Adrenal gland (tissue), 12 donors: ENCODE data around the gene CACNA1B. TPM values are rescaled to one million over a fixed set of nuclear protein-coding genes. Genes with fewer than 3 reads are reported as not detected.

ENCODE experiments used
- DNase-seq, 7 donors: peaks; one replicate each; pipeline ENCODE4 v3.0.0-alpha.2; 2019 to 2020
- H3K27ac ChIP-seq, 5 donors: fragments of 200-600 bp; sonication (generic) in 4 of 5; 1 replicate in 3 of 5; 2 replicates in 2 of 5; pipeline versions ENCODE4 v1.5.1 to v1.8.0; 2016 to 2020; ENCODE audit warnings: mild to moderate bottlenecking in 1 of 5
- H3K27me3 ChIP-seq: fragments of 200-600 bp; 2 replicates; pipeline ENCODE4 v1.8.0; 2021
- H3K36me3 ChIP-seq, 2 donors: fragments of 200-600 bp; replicated peaks in 1 of 2; 1 replicate in 1 of 2; 2 replicates in 1 of 2; pipeline versions ENCODE4 v1.5.1 to v1.8.0; 2018 to 2022
- H3K4me1 ChIP-seq, 2 donors: fragments of 200-600 bp; replicated peaks in 1 of 2; 1 replicate in 1 of 2; 2 replicates in 1 of 2; pipeline versions ENCODE4 v1.5.1 to v1.8.0; 2018 to 2021
- H3K4me3 ChIP-seq, 4 donors: fragments of 200-600 bp; sonication (generic) in 3 of 4; one replicate each; pipeline ENCODE4 v1.5.1; 2016 to 2018
- H3K9me3 ChIP-seq, 3 donors: fragments of 200-600 bp; sonication (generic) in 1 of 3; replicated peaks in 1 of 3; 1 replicate in 2 of 3; 2 replicates in 1 of 3; pipeline versions ENCODE4 v1.5.1 to v1.8.0; 2016 to 2021
- POLR2A ChIP-seq, 2 donors: fragments of 450-650 bp; IDR thresholded peaks; one replicate each; pipeline ENCODE4 v1.6.1; 2017; ENCODE audit warnings: antibody characterized with exemption in 2 of 2, mild to moderate bottlenecking in 2 of 2, moderate library complexity in 1 of 2
- WGBS, 4 donors: extraction: QIAGEN DNeasy Blood & Tissue Kit in 2 of 4; methylation state at CpG; one replicate each; pipeline versions ENCODE4 v1.1.5 to v1.1.7; 2013 to 2017; 5-methylcytosine and 5-hydroxymethylcytosine counted together
- intact Hi-C, 2 donors: fragments of 100-400 bp; cut with DNase I; formaldehyde crosslinking; loops; one replicate each; pipeline versions ENCODE4 v1.14.1 to v1.15.0; 2022 to 2023
- polyA plus RNA-seq, 3 donors: library from polyadenylated mRNA; stranded (reverse); fragments of 200-250 nt in 2 of 3; fragments of 350-450 nt in 1 of 3; fragmentation: Illumina TruSeq in 1 of 3; extraction: RNeasy Lipid Tissue Mini Kit (QIAGEN cat#74804) in 1 of 3; gene quantifications; one replicate each; pipeline ENCODE4 v1.2.3, GENCODE V29; 2013 to 2014
- total RNA-seq, 9 donors: library from RNA; depleted of rRNA in 4 of 9; stranded (reverse); fragments of >200 nt in 4 of 9; fragments of 120-200 nt in 1 of 9; fragmentation: NEBNext Ultra II Directional in 1 of 9; extraction: Animal tissue kit (Norgen Biotek cat#: 25700) in 1 of 9; gene quantifications; one replicate each; pipeline versions ENCODE4 v1.1.0 to v1.2.4, GENCODE V29; 2013 to 2023
- TF ChIP-seq, protein P1 (sequence below), 6 experiments: fragments of 450-650 bp in 4 of 6; fragments of 200-600 bp in 2 of 6; sonication (generic) in 1 of 6; IDR thresholded peaks; 1 replicate in 5 of 6; 2 replicates in 1 of 6; pipeline versions ENCODE4 v1.5.1 to v1.8.0; 2016 to 2021; ENCODE audit warnings: antibody characterized with exemption in 6 of 6, mild to moderate bottlenecking in 2 of 6, moderate library complexity in 1 of 6
- donor health status: healthy with polysubstance abuse.
- donor health status: Bipolar disorder and iron deficiency.
- donor health status: DM: yes; HTN: yes; CAD: no.
- donor health status: DM: no; HTN: no; CAD: no.
- donor health status: DM: no; HTN: no; CAD: no.
- donor health status: DM: yes; HTN: yes; CAD: no.

CACNA1B gene
- total and polyA plus RNA-seq, 12 donors = 0.04 to 4.9 (median 1.1) TPM; not detected in 1

DNA sequence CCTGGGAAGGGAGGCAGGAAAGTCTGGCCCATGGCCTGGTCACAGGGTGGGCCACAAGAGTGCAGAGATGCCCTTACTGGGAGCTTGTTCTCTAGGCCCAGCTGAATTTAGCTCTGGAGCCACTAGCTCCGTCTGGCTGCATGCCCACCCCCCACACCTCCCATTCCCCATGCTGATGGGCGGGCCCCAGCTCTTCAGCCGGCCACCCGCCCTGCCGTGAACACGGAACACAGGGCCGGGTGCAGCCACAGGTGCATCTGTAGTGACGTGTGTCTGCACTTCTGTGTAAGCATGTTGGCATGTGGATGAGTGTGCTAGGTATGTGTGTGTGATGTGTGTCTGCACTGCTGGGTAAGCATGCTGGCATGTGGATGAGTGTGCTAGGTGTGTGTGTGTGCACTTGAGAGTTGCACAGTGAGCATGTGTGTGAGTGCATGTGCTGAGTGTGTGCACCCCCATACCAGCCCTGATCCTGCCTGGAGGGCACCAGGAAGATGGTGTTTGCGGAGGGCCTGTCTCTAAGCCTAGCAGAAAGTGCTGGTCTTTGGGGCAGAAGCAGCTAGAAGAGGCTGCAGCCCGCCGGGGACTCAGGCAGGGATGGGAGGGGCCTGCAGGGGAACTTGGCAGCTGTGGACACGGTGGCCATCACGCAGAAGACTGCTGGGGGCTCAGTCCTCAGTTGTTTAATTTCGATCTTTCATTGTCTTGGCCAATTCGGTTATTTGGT is 136.4 kb downstream of the CACNA1B start:
- Histone ChIP-seq H3K4me1 (no peaks in the 10 kb centered on the region), H3K4me3 (no peak overlapping the region), H3K36me3 (no peaks in the 10 kb centered on the region), H3K27ac (no peak overlapping the region), H3K27me3 (no peaks in the 10 kb centered on the region), H3K9me3 (no peaks in the 10 kb centered on the region)
- peak in 1 of 7 donors; percentile 35 for DNase-seq
- 73 to 82% (median 78%) methylated on average over 12 to 15 of the region's 15 CpGs for WGBS, 4 donors
- no peak for TF ChIP-seq POLR2A (IDR thresholded peaks at IDR 0.05)
- TF ChIP-seq, protein P1, sequence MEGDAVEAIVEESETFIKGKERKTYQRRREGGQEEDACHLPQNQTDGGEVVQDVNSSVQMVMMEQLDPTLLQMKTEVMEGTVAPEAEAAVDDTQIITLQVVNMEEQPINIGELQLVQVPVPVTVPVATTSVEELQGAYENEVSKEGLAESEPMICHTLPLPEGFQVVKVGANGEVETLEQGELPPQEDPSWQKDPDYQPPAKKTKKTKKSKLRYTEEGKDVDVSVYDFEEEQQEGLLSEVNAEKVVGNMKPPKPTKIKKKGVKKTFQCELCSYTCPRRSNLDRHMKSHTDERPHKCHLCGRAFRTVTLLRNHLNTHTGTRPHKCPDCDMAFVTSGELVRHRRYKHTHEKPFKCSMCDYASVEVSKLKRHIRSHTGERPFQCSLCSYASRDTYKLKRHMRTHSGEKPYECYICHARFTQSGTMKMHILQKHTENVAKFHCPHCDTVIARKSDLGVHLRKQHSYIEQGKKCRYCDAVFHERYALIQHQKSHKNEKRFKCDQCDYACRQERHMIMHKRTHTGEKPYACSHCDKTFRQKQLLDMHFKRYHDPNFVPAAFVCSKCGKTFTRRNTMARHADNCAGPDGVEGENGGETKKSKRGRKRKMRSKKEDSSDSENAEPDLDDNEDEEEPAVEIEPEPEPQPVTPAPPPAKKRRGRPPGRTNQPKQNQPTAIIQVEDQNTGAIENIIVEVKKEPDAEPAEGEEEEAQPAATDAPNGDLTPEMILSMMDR (IDR thresholded peaks at IDR 0.05) = no peak
- intact Hi-C loops = no loop called here

DNA sequence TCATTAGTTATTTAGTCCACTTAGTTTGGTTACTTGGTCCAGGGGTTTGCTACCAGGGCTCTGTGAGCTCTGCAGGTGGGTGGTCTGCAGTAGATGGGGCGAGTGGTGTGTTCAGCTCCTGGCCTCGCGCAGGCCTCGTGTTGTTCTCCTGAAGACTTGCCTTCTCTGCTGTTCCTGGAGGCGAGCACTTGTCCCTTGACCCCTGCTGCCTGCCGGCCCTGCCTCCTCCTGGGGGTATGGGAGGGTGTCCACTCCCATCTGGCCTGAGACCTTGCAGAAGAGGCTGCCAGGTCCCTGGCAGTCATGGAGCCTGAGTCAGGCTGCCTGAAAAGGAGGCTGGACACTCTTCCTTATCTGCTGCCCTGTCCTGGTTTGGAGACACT is 137.0 kb downstream of the CACNA1B start:
- TF ChIP-seq, protein P1 (IDR thresholded peaks at IDR 0.05) = no peak
- TF ChIP-seq POLR2A (IDR thresholded peaks at IDR 0.05) = no peak
- intact Hi-C loops = no loop called here
- no peaks in the 10 kb centered on the region for H3K4me1 ChIP-seq

GRCh38 chr9:138015021-138015829 is 137.6 kb downstream of the CACNA1B start:
- H3K36me3 ChIP-seq = no peaks in the 10 kb centered on the region
- H3K9me3 ChIP-seq = no peaks in the 10 kb centered on the region
- no peaks in the 10 kb centered on the region for H3K4me1 ChIP-seq
- intact Hi-C loops = no loop called here
- no peaks in the 10 kb centered on the region for H3K27me3 ChIP-seq
- no peak overlapping the region for H3K27ac ChIP-seq
- TF ChIP-seq, protein P1 (IDR thresholded peaks at IDR 0.05) = no peak
- TF ChIP-seq POLR2A (IDR thresholded peaks at IDR 0.05) = no peak
- peak in 1 of 7 donors; percentile 34 for DNase-seq
- no peak overlapping the region for H3K4me3 ChIP-seq
- WGBS, 4 donors = 78 to 82% (median 80%) methylated on average over 10 to 25 of the region's 25 CpGs

More for the DNA sequence above, 137.0 kb downstream of the CACNA1B start:
- Histone ChIP-seq H3K27me3 (no peaks in the 10 kb centered on the region), H3K9me3 (no peaks in the 10 kb centered on the region), H3K4me3 (no peak overlapping the region), H3K36me3 (no peaks in the 10 kb centered on the region), H3K27ac (no peak overlapping the region)
- DNase-seq = peak in 1 of 7 donors; percentile 27
- WGBS, 4 donors = 71 to 90% (median 81%) methylated on average over 1 to 6 of the region's 6 CpGs

GRCh38 chr9:138016406-138017187 is 139.0 kb downstream of the CACNA1B start:
- H3K27ac ChIP-seq = no peak overlapping the region
- WGBS, 4 donors = 82 to 90% (median 87%) methylated on average over 15 to 33 of the region's 33 CpGs

More at GRCh38 chr9:138016406-138017187, 139.0 kb downstream of the CACNA1B start:
- peak in 1 of 7 donors; percentile 29 for DNase-seq
- H3K36me3 ChIP-seq = no peaks in the 10 kb centered on the region
- H3K4me3 ChIP-seq = no peak overlapping the region
- intact Hi-C loops = no loop called here
- H3K27me3 ChIP-seq = no peaks in the 10 kb centered on the region
- H3K9me3 ChIP-seq = no peaks in the 10 kb centered on the region
- no peak for TF ChIP-seq POLR2A (IDR thresholded peaks at IDR 0.05)
- TF ChIP-seq, protein P1 (IDR thresholded peaks at IDR 0.05) = no peak
- no peaks in the 10 kb centered on the region for H3K4me1 ChIP-seq
